HFF-Myc (cell line): ENCODE measurements around the gene CHPF.

Experiments used
- DNase-seq: peaks from one replicate; pipeline ENCODE4 v3.0.0-alpha.2; 2011; ENCODE audit warnings: low read depth; ENCODE audit errors: extremely low read depth
- H3K4me3 ChIP-seq: replicated peaks from 2 replicates; pipeline ENCODE4 v1.5.1; 2011; ENCODE audit warnings: low read depth, mild to moderate bottlenecking, control low read depth, low read length
- TF ChIP-seq, protein P1 (sequence below): IDR thresholded peaks from 2 replicates; pipeline ENCODE4 v1.5.1; 2012; ENCODE audit warnings: mild to moderate bottlenecking, low read depth, low read length, control low read depth; ENCODE audit errors: missing control alignments

Gene CHPF

DNA sequence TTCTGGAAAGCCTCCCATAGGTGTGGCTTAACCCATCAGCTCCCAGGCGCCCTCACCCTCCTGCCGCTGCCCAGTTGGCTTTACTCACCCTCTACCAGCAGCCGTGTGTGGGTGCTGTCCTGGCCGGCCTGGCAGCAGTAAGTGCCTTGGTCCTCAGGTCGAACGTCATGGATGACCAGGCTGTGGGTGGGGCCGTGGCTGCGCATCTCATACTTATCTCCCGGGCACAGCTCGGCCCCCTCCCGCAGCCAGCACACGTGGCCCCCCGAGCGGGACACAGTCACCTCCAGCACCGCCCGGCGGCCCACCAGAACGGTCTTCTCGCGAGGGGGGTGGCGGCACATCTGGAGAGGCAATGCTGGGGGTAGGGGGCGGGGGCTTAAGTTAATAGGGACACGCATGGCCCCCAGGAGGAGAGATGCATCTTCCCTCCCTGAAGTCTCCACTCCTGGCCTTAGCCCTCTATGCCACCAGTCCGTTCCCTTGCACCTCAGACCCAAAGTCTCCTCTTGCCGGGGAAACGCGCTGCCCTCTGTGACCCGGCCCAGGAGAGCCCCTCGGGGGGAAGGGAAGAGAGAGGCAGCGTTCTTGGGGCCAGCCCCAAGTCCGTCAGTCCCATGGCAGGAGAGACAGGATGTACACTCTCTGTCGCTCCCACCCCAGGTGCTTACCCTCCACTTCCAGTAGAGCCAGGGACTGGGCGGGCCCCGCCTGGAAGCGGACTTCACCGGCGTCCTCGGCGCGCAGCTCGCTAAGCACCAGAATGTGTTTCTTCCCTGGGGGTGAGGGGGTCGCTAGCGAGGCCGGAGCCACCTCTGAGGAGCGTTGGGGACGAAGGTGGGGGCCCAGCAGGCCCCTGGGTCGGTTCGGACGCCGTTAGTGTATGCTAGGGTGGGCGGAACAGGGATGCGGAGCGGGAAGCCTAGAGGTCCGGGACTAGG is 8.1 kb upstream of the CHPF start:
- TF ChIP-seq, protein P1, sequence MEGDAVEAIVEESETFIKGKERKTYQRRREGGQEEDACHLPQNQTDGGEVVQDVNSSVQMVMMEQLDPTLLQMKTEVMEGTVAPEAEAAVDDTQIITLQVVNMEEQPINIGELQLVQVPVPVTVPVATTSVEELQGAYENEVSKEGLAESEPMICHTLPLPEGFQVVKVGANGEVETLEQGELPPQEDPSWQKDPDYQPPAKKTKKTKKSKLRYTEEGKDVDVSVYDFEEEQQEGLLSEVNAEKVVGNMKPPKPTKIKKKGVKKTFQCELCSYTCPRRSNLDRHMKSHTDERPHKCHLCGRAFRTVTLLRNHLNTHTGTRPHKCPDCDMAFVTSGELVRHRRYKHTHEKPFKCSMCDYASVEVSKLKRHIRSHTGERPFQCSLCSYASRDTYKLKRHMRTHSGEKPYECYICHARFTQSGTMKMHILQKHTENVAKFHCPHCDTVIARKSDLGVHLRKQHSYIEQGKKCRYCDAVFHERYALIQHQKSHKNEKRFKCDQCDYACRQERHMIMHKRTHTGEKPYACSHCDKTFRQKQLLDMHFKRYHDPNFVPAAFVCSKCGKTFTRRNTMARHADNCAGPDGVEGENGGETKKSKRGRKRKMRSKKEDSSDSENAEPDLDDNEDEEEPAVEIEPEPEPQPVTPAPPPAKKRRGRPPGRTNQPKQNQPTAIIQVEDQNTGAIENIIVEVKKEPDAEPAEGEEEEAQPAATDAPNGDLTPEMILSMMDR, result no peak
- no peak for DNase-seq
- H3K4me3 ChIP-seq, result peak overlapping the region; percentile 44

DNA sequence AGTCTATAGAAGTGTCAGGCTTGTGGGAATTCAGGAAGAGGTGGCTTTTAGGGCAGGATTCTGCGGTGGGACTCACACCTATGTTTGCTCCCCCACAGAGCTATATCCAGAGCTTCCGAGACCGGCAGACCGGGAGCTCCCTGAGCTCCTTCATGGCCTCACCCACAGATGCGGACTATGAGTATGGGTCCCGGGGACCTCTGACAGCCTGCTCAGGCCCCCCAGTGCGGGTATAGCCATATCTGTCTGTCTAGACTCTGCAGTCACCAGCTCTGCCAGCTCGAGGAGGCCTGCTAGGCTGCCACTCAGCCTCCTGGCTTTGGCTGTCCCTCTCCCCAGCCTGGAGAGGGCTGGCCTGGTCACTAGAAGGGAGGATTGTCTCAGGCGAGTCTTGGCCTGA is 6.0 kb upstream of the CHPF start:
- H3K4me3 ChIP-seq, result no peak overlapping the region
- DNase-seq, result no peak

DNA sequence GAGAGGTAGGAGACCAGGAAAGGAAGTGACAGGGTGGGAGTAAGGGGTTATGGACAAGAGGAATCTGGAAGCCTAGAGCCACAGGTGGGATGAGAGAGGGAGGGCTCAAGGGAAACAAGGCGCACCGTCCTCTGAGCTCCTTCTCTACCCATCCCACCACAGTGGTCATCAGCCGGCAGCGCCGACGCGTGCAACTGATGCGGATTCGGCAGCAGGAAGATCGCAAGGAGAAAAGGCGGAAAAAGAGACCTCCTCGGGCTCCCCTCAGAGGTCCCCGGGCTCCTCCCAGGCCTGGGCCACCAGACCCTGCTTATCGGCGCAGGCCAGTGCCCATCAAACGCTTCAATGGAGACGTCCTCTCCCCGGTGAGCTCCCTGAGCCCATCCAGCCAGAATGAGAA is 5.4 kb upstream of the CHPF start:
- DNase-seq, result no peak
- TF ChIP-seq, protein P1, result no peak
- H3K4me3 ChIP-seq, result no peak overlapping the region

More for the DNA sequence above, 6.0 kb upstream of the CHPF start:
- TF ChIP-seq, protein P1, result no peak

DNA sequence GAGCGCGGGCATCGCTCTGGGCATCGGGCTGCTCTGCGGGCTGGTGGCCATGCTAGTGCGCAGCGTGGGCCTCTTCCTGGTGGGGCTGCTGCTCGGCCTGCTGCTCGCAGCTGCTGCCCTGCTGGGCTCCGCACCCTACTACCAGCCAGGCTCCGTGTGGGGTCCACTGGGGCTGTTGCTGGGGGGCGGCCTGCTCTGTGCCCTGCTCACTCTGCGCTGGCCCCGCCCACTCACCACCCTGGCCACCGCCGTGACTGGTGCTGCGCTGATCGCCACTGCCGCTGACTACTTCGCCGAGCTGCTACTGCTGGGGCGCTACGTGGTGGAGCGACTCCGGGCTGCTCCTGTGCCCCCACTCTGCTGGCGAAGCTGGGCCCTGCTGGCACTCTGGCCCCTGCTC is 4.0 kb upstream of the CHPF start:
- TF ChIP-seq, protein P1, result no peak
- H3K4me3 ChIP-seq, result no peak overlapping the region
- DNase-seq, result no peak

DNA sequence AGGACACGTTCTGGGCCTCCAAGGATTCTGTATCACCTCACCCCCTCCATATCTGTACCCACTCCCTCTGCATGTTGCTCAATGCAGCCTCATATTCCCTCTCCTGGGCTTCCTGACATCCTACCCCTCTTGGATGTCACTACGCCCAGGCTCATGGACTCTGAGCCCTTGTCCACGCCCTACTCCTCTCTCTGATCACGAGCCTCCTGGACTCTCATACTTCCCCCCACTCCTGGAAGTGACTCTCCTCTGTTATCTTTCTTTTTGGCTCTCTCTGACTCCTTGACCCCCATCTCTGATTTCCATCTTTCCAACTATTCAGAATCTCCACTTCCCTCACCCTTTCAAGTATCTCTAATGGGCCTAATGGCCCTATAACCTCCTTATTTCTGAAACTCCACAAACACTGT is 2.3 kb upstream of the CHPF start:
- no peak for DNase-seq
- TF ChIP-seq, protein P1, result no peak
- no peak overlapping the region for H3K4me3 ChIP-seq

DNA sequence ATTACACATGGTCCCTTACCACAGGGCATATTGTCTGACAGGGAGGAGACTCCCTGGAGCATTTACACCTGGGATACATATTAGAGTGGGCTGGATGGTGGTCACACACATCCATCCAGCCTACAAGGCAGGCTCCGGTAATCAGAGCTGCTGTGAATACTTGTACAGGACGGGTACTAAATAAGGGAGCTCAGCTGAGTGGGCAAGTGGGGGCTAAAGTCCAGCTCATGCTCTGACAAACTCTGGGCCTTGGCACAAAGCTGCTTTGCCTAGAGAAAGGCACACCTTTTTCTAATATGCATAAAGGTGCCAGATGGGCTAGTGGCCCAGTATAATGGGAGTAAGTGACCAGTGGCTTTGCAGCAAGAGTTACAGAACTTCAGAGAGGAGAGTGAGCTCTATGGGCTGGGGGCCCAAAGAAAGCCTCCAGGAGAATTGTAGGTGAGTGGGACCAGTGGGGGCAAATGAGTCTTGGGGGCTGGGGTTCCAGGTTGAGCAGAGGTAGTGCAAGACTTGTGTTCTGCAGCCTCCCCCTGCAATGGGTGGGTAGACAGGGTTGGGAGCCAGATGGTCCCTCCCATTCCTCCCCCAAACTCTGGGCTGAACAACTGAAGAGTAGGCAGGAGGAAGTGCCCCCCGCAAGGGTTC is 1.8 kb upstream of the CHPF start:
- DNase-seq, result no peak
- H3K4me3 ChIP-seq, result no peak overlapping the region
- TF ChIP-seq, protein P1, result no peak
